Astrocyte (in vitro differentiated cells and primary cell): ENCODE measurements around the gene BHLHE23. TPM values are rescaled to one million over a fixed set of nuclear protein-coding genes. Genes with fewer than 3 reads are reported as not detected.

Experiments used
- DNase-seq: peaks from one replicate; pipeline ENCODE4 v3.0.0-alpha.2; 2010; ENCODE audit warnings: low read depth
- FAIRE-seq: peaks from 2 replicates; lab custom pipeline; 2011; peaks lifted over from hg19 to GRCh38; lab: Jason Lieb, UNC
- H2AFZ ChIP-seq: 2 replicates; pipeline ENCODE4 v1.6.0; 2012; ENCODE audit warnings: low read depth, low read length, inconsistent platforms
- H3K27ac ChIP-seq: 2 replicates; pipeline ENCODE4 v1.5.1; 2011; ENCODE audit warnings: low read depth, low read length, inconsistent platforms
- H3K27me3 ChIP-seq: 2 replicates; pipeline ENCODE4 v1.6.0; 2011; ENCODE audit warnings: low read length, inconsistent platforms; ENCODE audit not compliant: insufficient read depth
- H3K36me3 ChIP-seq: 2 replicates; pipeline ENCODE4 v1.5.1; 2011; ENCODE audit warnings: low read length, inconsistent platforms; ENCODE audit not compliant: insufficient read depth
- H3K4me1 ChIP-seq: 2 replicates; pipeline ENCODE4 v1.5.1; 2011; ENCODE audit warnings: low read length, inconsistent platforms; ENCODE audit not compliant: insufficient read depth
- H3K4me2 ChIP-seq: 2 replicates; pipeline ENCODE4 v1.6.0; 2012; ENCODE audit warnings: low read length, inconsistent platforms
- H3K4me3 ChIP-seq: 2 replicates; pipeline ENCODE4 v1.5.1; 2011; ENCODE audit warnings: low read depth, mild to moderate bottlenecking, low read length, inconsistent platforms; ENCODE audit not compliant: insufficient read depth
- H3K79me2 ChIP-seq: 2 replicates; pipeline ENCODE4 v1.6.0; 2012; ENCODE audit warnings: mild to moderate bottlenecking, low read length, inconsistent platforms; ENCODE audit not compliant: insufficient read depth
- H3K9ac ChIP-seq: 2 replicates; pipeline ENCODE4 v1.6.0; 2012; ENCODE audit warnings: mild to moderate bottlenecking, low read length, inconsistent platforms
- H3K9me3 ChIP-seq: 2 replicates; pipeline ENCODE4 v1.5.1; 2012; ENCODE audit warnings: low read depth, mild to moderate bottlenecking, low read length, inconsistent platforms; ENCODE audit not compliant: insufficient read depth
- H4K20me1 ChIP-seq: 2 replicates; pipeline ENCODE4 v1.6.0; 2012; ENCODE audit warnings: low read length, inconsistent platforms; ENCODE audit not compliant: insufficient read depth
- H3K27ac Mint-ChIP-seq: one replicate; pipeline ENCODE4 v1.8.0; 2021; ENCODE audit warnings: mild to moderate bottlenecking, mixed read lengths; ENCODE audit not compliant: unreplicated experiment
- H3K27me3 Mint-ChIP-seq: one replicate; pipeline ENCODE4 v1.8.0; 2021; ENCODE audit warnings: low read depth, mixed read lengths; ENCODE audit not compliant: unreplicated experiment
- H3K36me3 Mint-ChIP-seq: one replicate; pipeline ENCODE4 v1.8.0; 2021; ENCODE audit warnings: low read depth, mixed read lengths; ENCODE audit not compliant: unreplicated experiment
- H3K4me1 Mint-ChIP-seq: one replicate; pipeline ENCODE4 v1.8.0; 2021; ENCODE audit warnings: low read depth, mixed read lengths; ENCODE audit not compliant: unreplicated experiment
- H3K4me3 Mint-ChIP-seq: one replicate; pipeline ENCODE4 v1.8.0; 2021; ENCODE audit warnings: mild to moderate bottlenecking, moderate library complexity, mixed read lengths; ENCODE audit not compliant: unreplicated experiment
- H3K9me3 Mint-ChIP-seq: one replicate; pipeline ENCODE4 v1.8.0; 2021; ENCODE audit warnings: mild to moderate bottlenecking, mixed read lengths; ENCODE audit not compliant: unreplicated experiment
- CTCF ChIP-seq: IDR thresholded peaks from 2 replicates; pipeline ENCODE4 v1.5.1; 2011; ENCODE audit warnings: low read depth, mild to moderate bottlenecking, inconsistent platforms, low read length, moderate library complexity; ENCODE audit not compliant: insufficient read depth
- EZH2 ChIP-seq: IDR thresholded peaks from 2 replicates; pipeline ENCODE4 v1.6.1; 2012; ENCODE audit warnings: mild to moderate bottlenecking, low read length, inconsistent platforms; ENCODE audit not compliant: insufficient read depth
- total RNA-seq: library from RNA; stranded (reverse); gene quantifications from 2 replicates; pipeline ENCODE4 v1.2.1, GENCODE V29; 2021

Gene BHLHE23
- total RNA-seq, 1 donor from 2014 or later = not detected

DNA sequence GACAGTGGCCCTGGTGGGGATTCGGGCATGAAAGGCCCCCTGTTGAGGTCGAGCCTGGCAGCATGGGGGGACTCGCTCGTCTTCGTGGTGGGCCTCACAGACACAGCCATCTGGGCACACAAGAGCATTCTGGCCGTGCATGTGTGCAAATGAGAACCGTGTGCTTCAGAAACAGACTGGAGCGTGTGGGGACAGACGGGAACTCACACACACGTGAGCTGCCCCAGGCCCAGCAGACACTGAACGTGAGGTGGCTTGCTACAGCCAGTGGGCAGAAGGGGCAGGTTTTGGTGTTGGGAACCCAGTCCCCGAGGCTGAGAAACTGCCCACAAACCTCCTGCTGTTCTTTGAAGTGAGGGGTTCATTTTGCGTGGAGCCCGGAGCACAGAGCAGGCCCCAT lies 38.6 kb upstream of the BHLHE23 start:
- no peak overlapping the region for H3K4me3 ChIP-seq
- H3K9ac ChIP-seq = no peak overlapping the region
- TF ChIP-seq EZH2 (no peak), CTCF (no peak)
- H3K79me2 ChIP-seq = no peaks in the 10 kb centered on the region
- Mint-ChIP-seq H3K36me3 (peaks cover 2% of the 10 kb centered on the region), H3K27ac (no peak overlapping the region), H3K27me3 (peaks cover 61% of the 10 kb centered on the region), H3K4me3 (no peak overlapping the region), H3K4me1 (no peaks in the 10 kb centered on the region), H3K9me3 (peaks cover 8% of the 10 kb centered on the region)
- H4K20me1 ChIP-seq = no peaks in the 10 kb centered on the region
- no peaks in the 10 kb centered on the region for H3K9me3 ChIP-seq
- no peaks in the 10 kb centered on the region for H3K4me1 ChIP-seq
- H3K27ac ChIP-seq = no peak overlapping the region
- H2AFZ ChIP-seq = no peak overlapping the region
- FAIRE-seq (no peak), DNase-seq (no peak)
- no peaks in the 10 kb centered on the region for H3K36me3 ChIP-seq
- H3K27me3 ChIP-seq = peaks cover 15% of the 10 kb centered on the region
- H3K4me2 ChIP-seq = no peak overlapping the region

DNA sequence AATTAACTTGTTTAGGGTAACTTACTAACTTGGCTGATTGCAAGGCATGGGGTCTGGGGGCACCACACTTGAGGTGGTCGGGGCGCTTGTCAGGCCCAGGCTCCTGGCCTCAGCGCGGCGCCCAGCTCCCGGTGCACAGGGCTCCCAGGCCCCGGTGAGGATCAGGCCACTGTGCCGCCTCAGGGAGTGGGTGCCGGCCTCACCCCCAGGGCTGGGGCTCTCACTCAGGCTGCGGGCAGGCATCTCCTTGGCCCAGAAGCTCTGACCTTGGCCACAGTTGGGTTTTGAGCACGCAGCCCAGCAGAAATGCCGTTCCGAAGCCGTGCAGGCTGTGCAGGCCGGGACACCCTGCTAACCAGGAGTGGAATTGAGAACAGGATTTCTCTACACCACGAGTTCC lies 37.8 kb upstream of the BHLHE23 start:
- Mint-ChIP-seq H3K36me3 (peaks cover 2% of the 10 kb centered on the region), H3K9me3 (peaks cover 8% of the 10 kb centered on the region)

More for the DNA sequence above, 37.8 kb upstream of the BHLHE23 start:
- Histone ChIP-seq H4K20me1 (no peaks in the 10 kb centered on the region), H3K9me3 (no peaks in the 10 kb centered on the region), H3K4me1 (no peaks in the 10 kb centered on the region), H3K79me2 (no peaks in the 10 kb centered on the region), H3K4me2 (no peak overlapping the region), H3K4me3 (no peak overlapping the region), H2AFZ (no peak overlapping the region), H3K27ac (no peak overlapping the region), H3K9ac (no peak overlapping the region), H3K27me3 (peaks cover 22% of the 10 kb centered on the region), H3K36me3 (no peaks in the 10 kb centered on the region)
- FAIRE-seq (no peak), DNase-seq (no peak)
- TF ChIP-seq EZH2 = no peak
- no peak for TF ChIP-seq CTCF
- no peak overlapping the region for H3K27ac Mint-ChIP-seq
- no peak overlapping the region for H3K4me3 Mint-ChIP-seq
- no peaks in the 10 kb centered on the region for H3K4me1 Mint-ChIP-seq
- H3K27me3 Mint-ChIP-seq = peaks cover 67% of the 10 kb centered on the region
